IMR-90 (cell line): ENCODE data around the gene MTERF1. TPM values are rescaled to one million over a fixed set of nuclear protein-coding genes. Genes with fewer than 3 reads are reported as not detected.
"Not testable (repeated sequence)": the region's sequence is repeated elsewhere in the genome, so short reads cannot be mapped to it uniquely, and the experiment has no call there.

Experiments
- ATAC-seq: fragments of 200-7000 bp; cut with Tn5 transposase; 2 replicates; pipeline ENCODE4 v1.9.1; 2020; ENCODE audit warnings: low read depth, mild to moderate bottlenecking, moderate library complexity
- BruUV-seq: library from RNA; stranded (reverse); fragments of 400-500 nt; replicated peaks from 2 replicates; lab custom pipeline; 2021; lab: Mats Ljungman, UMichigan
- CTCF ChIA-PET: fragments of 300-600 bp; formaldehyde crosslinking; extraction: SDS; loops from one replicate; lab custom pipeline; 2021; ENCODE audit warnings: antibody characterized with exemption; lab: Yijun Ruan, JAX
- POLR2A ChIA-PET: fragments of 300-600 bp; sonication (Branson Sonifier 250); formaldehyde crosslinking; loops from one replicate; lab custom pipeline; 2022; ENCODE audit warnings: antibody characterized with exemption; ENCODE audit not compliant: unreplicated experiment; lab: Charles Lee
- DNase-seq: peaks from one replicate; pipeline ENCODE4 v3.0.0; 2013
- H2AFZ ChIP-seq: replicated peaks from 2 replicates; pipeline ENCODE3; 2013; ENCODE audit warnings: low read length, mild to moderate bottlenecking; ENCODE audit not compliant: poor library complexity
- H2AK5ac ChIP-seq: 2 replicates; pipeline ENCODE4 v1.6.1; 2013; ENCODE audit warnings: low read depth, low read length, inconsistent platforms
- H2AK9ac ChIP-seq: replicated peaks from 2 replicates; pipeline ENCODE3; 2013; ENCODE audit warnings: mild to moderate bottlenecking, low read depth, low read length, moderate library complexity; ENCODE audit not compliant: poor library complexity
- H2BK120ac ChIP-seq: 2 replicates; pipeline ENCODE4 v1.6.1; 2013; ENCODE audit warnings: low read depth, low read length, inconsistent platforms
- H2BK15ac ChIP-seq: 3 replicates; pipeline ENCODE4 v1.6.1; 2013; ENCODE audit warnings: low read depth, low read length, inconsistent platforms
- H2BK20ac ChIP-seq: 2 replicates; pipeline ENCODE4 v1.6.1; 2013; ENCODE audit warnings: low read depth, mild to moderate bottlenecking, inconsistent platforms, low read length, moderate library complexity
- H2BK5ac ChIP-seq: 2 replicates; pipeline ENCODE4 v1.6.1; 2013; ENCODE audit warnings: mild to moderate bottlenecking, low read depth, low read length, inconsistent platforms; ENCODE audit not compliant: poor library complexity, severe bottlenecking
- H3K14ac ChIP-seq: replicated peaks from 2 replicates; pipeline ENCODE4 v1.6.1; 2013; ENCODE audit warnings: low read depth, low read length, inconsistent platforms
- H3K18ac ChIP-seq: 2 replicates; pipeline ENCODE4 v1.6.1; 2013; ENCODE audit warnings: low read depth, low read length, control low read depth
- H3K23ac ChIP-seq: 2 replicates; pipeline ENCODE4 v1.6.1; 2013; ENCODE audit warnings: low read depth, low read length, inconsistent platforms
- H3K27ac ChIP-seq: 2 replicates; pipeline ENCODE4 v1.5.1; 2013; ENCODE audit warnings: mild to moderate bottlenecking, control low read depth, low read length; ENCODE audit not compliant: insufficient read depth
- H3K27me3 ChIP-seq: 2 replicates; pipeline ENCODE4 v1.6.1; 2013; ENCODE audit warnings: low read length; ENCODE audit not compliant: control insufficient read depth, insufficient read depth
- H3K36me3 ChIP-seq: 2 replicates; pipeline ENCODE4 v1.6.1; 2013; ENCODE audit warnings: low read length, mixed read lengths; ENCODE audit not compliant: control insufficient read depth, insufficient read depth
- H3K4ac ChIP-seq: 2 replicates; pipeline ENCODE4 v1.6.1; 2013; ENCODE audit warnings: low read depth, low read length, inconsistent platforms
- H3K4me1 ChIP-seq: 2 replicates; pipeline ENCODE4 v1.6.1; 2013; ENCODE audit warnings: low read length, mixed read lengths; ENCODE audit not compliant: control insufficient read depth, insufficient read depth
- H3K4me2 ChIP-seq: 2 replicates; pipeline ENCODE4 v1.6.1; 2013; ENCODE audit warnings: low read depth, mild to moderate bottlenecking, control low read depth, low read length, moderate library complexity
- H3K4me3 ChIP-seq: 2 replicates; pipeline ENCODE4 v1.5.1; 2013; ENCODE audit warnings: low read depth, mild to moderate bottlenecking, control low read depth, low read length, moderate library complexity; ENCODE audit not compliant: insufficient read depth
- H3K56ac ChIP-seq: 2 replicates; pipeline ENCODE4 v1.6.1; 2013; ENCODE audit warnings: low read length, inconsistent platforms; ENCODE audit not compliant: insufficient read depth; ENCODE audit errors: extremely low read depth
- H3K79me1 ChIP-seq, 2 experiments: 2 replicates each; pipeline ENCODE4 v1.6.1; 2013; ENCODE audit warnings: low read length in 2 of 2, inconsistent platforms in 1 of 2, low read depth in 1 of 2
- H3K9ac ChIP-seq: 2 replicates; pipeline ENCODE4 v1.6.1; 2013; ENCODE audit warnings: low read depth, low read length, control low read depth
- H3K9me1 ChIP-seq: 2 replicates; pipeline ENCODE4 v1.6.1; 2013; ENCODE audit warnings: low read length, inconsistent platforms; ENCODE audit not compliant: insufficient read depth
- H3K9me3 ChIP-seq: 2 replicates; pipeline ENCODE4 v1.6.1; 2013; ENCODE audit warnings: low read length; ENCODE audit not compliant: control insufficient read depth, insufficient read depth
- H4K20me1 ChIP-seq: 2 replicates; pipeline ENCODE4 v1.6.1; 2013; ENCODE audit warnings: low read length, inconsistent platforms; ENCODE audit not compliant: insufficient read depth
- H4K5ac ChIP-seq: 2 replicates; pipeline ENCODE4 v1.6.1; 2013; ENCODE audit warnings: mild to moderate bottlenecking, low read depth, low read length, control low read depth
- H4K8ac ChIP-seq, 2 experiments: 2 replicates each; pipeline ENCODE4 v1.6.1; 2013; ENCODE audit warnings: low read depth in 2 of 2, low read length in 2 of 2, control low read depth in 1 of 2, inconsistent platforms in 1 of 2
- H4K91ac ChIP-seq: 2 replicates; pipeline ENCODE4 v1.6.1; 2013; ENCODE audit warnings: low read depth, low read length, inconsistent platforms; ENCODE audit not compliant: insufficient read depth
- WGBS, 2 experiments: methylation state at CpG; one replicate each; pipeline versions ENCODE4 v1.1.5 to v1.1.7; 2013; ENCODE audit warnings: missing lambda C conversion rate in 2 of 2; ENCODE audit not compliant: insufficient read length in 1 of 2; ENCODE audit errors: extremely low coverage in 2 of 2; 5-methylcytosine and 5-hydroxymethylcytosine counted together
- dilution Hi-C: fragments of 300-500 bp; cut with HindIII; formaldehyde crosslinking; loops from one replicate; pipeline ENCODE4 v1.14.3; 2018; ENCODE audit warnings: low sequenced_read_pairs; ENCODE audit not compliant: unreplicated experiment
- in situ Hi-C: fragments of 300-500 bp; cut with MboI; formaldehyde crosslinking; loops from 3 replicates; pipeline ENCODE4 v1.14.3; 2019; ENCODE audit warnings: low sequenced_read_pairs, inconsistent platforms, mixed read lengths
- intact Hi-C: fragments of 100-400 bp; cut with micrococcal nuclease; formaldehyde crosslinking; loops from 2 replicates; pipeline ENCODE4 v1.10.0; 2022
- polyA plus RNA-seq, 3 experiments: library from polyadenylated mRNA; depleted of rRNA; stranded (reverse); fragments of >200 nt; gene quantifications; 2 replicates each; pipeline ENCODE4 v1.2.3, GENCODE V29; 2012; ENCODE audit warnings: low replicate concordance in 1 of 3
- total RNA-seq: library from RNA; depleted of rRNA; stranded (reverse); fragments of >200 nt; gene quantifications from 2 replicates; pipeline ENCODE4 v1.2.3, GENCODE V29; 2012

MTERF1 gene
- total and polyA plus RNA-seq, 2 of the 4 experiments (the other 2 are of a cell fraction), result 7.0 to 7.3 TPM

DNA sequence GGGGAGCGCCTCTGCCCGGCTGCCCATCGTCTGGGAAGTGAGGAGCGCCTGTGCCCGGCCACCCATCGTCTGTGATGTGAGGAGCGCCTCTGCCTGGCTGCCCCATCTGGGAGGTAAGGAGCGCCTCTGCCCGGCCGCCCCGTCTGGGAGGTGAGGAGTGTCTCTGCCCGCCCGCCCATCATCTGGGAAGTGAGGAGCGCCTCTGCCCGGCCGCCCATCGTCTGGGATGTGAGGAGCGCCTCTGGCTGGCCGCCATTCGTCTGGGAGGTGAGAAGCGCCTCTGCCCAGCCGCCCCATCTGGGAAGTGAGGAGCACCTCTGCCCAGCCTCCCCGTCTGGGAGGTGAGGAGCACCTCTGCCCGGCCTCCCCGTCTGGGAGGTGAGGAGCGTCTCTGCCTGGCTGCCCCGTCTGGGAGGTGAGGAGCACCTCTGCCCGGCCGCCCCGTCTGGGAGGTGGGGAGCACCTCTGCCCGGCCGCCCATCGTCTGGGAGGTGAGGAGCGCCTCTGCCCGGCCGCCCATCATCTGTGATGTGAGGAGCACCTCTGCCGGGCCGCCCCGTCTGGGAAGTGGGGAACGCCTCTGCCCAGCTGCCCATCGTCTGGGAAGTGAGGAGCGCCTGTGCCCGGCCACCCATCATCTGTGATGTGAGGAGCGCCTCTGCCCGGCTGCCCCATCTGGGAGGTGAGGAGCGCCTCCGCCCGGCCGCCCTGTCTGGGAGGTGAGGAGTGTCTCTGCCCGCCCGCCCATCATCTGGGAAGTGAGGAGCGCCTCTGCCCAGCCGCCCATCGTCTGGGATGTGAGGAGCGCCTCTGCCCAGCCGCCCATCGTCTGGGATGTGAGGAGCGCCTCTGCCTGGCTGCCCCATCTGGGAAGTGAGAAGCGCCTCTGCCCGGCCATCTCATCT is 8.0 kb upstream of the MTERF1 start:
- CTCF ChIA-PET, H3K79me1 ChIP-seq, H3K14ac ChIP-seq, H3K36me3 ChIP-seq, dilution Hi-C loops, H2AFZ ChIP-seq, POLR2A ChIA-PET, H2AK9ac ChIP-seq, H2AK5ac ChIP-seq, H3K4ac ChIP-seq, H3K9me1 ChIP-seq, DNase-seq, H2BK5ac ChIP-seq, H3K4me2 ChIP-seq, H3K4me1 ChIP-seq, H3K9me3 ChIP-seq, H3K9ac ChIP-seq, ATAC-seq, H2BK120ac ChIP-seq, H3K18ac ChIP-seq, H4K20me1 ChIP-seq, H3K4me3 ChIP-seq, H4K5ac ChIP-seq, H3K27me3 ChIP-seq, BruUV-seq, H2BK20ac ChIP-seq, H2BK15ac ChIP-seq, H3K23ac ChIP-seq, H3K27ac ChIP-seq, H4K8ac ChIP-seq, H4K91ac ChIP-seq, H3K56ac ChIP-seq: not testable (repeated sequence)
- in situ Hi-C loops (loop anchor here (10.0 kb wide), 1 partner anchor 566 kb away; no protein-coding TSS in a partner anchor), intact Hi-C loops (loop anchor here (10.0 kb wide), 1 partner anchor 246 kb away; the partner anchor contains the start of gene CYP51A1)
- 88% methylated on average over 6 of the region's 60 CpGs; no CpG with 5 or more reads in 1 of the 2 experiments for WGBS, 2 experiments

DNA sequence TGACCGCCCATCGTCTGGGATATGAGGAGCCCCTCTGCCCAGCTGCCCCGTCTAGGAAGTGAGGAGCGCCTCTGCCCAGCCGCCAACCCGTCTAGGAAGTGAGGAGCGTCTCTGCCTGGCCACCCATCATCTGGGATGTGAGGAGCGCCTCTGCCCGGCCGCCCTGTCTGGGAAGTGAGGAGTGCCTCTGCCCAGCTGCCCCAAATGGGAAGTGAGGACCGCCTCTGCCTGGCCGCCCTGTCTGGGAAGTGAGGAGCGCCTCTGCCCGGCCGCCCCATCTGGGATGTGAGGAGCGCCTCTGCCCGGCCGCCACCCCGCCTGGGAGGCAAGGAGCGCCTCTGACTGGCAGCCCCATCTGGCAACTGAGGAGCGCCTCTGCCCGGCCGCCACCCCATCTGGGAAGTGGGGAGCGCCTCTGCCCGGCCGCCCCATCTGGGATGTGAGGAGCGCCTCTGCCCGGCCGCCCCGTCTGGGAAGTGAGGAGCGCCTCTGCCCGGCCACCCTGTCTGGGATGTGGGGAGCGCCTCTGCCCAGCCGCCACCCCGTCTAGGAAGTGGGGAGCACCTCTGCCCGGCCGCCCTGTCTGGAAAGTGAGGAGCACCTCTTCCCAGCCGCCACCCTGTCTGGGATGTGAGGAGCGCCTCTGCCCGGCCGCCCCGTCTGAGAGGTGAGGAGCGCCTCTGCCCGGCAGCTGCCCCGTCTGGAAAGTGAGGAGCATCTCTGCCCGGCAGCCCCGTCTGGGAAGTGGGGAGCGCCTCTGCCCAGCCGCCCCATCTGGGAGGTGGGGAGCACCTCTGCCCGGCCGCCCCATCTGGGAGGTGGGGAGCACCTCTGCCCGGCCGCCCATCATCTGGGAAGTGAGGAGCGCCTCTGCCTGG is 7.1 kb upstream of the MTERF1 start:
- H3K9me1 ChIP-seq, H3K56ac ChIP-seq, POLR2A ChIA-PET, H4K91ac ChIP-seq, H2BK5ac ChIP-seq, H3K4me1 ChIP-seq, BruUV-seq, H3K4me2 ChIP-seq, H2BK120ac ChIP-seq, H2BK20ac ChIP-seq, H3K14ac ChIP-seq, H3K23ac ChIP-seq, H3K27ac ChIP-seq, H3K9me3 ChIP-seq, H3K4ac ChIP-seq, H3K27me3 ChIP-seq, H2BK15ac ChIP-seq, H3K18ac ChIP-seq, H3K79me1 ChIP-seq, H4K8ac ChIP-seq, H2AK9ac ChIP-seq, dilution Hi-C loops, H2AK5ac ChIP-seq, DNase-seq, H2AFZ ChIP-seq, H4K20me1 ChIP-seq, H3K4me3 ChIP-seq, H3K9ac ChIP-seq, ATAC-seq, H4K5ac ChIP-seq, H3K36me3 ChIP-seq, CTCF ChIA-PET: not testable (repeated sequence)
- in situ Hi-C loops, result loop anchor here (10.0 kb wide), 1 partner anchor 567 kb away; no protein-coding TSS in a partner anchor
- intact Hi-C loops, result loop anchor here (10.0 kb wide), 1 partner anchor 247 kb away; the partner anchor contains the start of gene CYP51A1
- WGBS, 2 experiments, result 94% methylated on average over 20 of the region's 54 CpGs; no CpG with 5 or more reads in 1 of the 2 experiments
